OCI-LY7 (cell line): Measurements from ENCODE around the gene NCAM1.

Experiments
- EZH2phosphoT487 ChIP-seq: fragments of 200-600 bp; sonication (generic); IDR thresholded peaks from 2 replicates; pipeline ENCODE4 v1.6.1; 2018; ENCODE audit warnings: low read depth, borderline replicate concordance, mild to moderate bottlenecking, mixed run types, antibody characterized with exemption, low read length, moderate library complexity, mixed read lengths
- TF ChIP-seq, protein P1 (sequence below): fragments of 200-600 bp; sonication (generic); conservative IDR thresholded peaks from 2 replicates; pipeline ENCODE4 v1.5.1; 2014; ENCODE audit warnings: mild to moderate bottlenecking, antibody characterized with exemption, low read length, moderate library complexity, mixed read lengths

DNA sequence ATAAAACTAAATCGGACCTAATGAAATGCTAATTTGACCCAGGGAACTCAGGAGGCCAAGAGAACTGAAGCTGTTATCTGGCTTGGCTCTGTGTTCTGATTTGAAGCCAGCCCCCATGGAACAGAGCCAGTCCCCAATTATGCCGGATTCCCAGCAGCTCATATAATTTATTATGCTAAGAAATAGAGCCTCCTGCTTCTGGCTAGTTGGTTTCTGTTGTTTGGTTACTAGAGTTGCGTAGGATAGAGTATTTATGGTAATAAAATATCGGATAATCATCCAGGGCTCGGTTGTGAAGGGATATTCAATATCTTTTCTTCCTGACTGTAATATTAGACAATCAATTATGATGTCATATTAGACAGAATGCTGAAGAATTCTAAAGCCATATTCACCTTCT lies 232.7 kb downstream of the NCAM1 start:
- TF ChIP-seq, protein P1, sequence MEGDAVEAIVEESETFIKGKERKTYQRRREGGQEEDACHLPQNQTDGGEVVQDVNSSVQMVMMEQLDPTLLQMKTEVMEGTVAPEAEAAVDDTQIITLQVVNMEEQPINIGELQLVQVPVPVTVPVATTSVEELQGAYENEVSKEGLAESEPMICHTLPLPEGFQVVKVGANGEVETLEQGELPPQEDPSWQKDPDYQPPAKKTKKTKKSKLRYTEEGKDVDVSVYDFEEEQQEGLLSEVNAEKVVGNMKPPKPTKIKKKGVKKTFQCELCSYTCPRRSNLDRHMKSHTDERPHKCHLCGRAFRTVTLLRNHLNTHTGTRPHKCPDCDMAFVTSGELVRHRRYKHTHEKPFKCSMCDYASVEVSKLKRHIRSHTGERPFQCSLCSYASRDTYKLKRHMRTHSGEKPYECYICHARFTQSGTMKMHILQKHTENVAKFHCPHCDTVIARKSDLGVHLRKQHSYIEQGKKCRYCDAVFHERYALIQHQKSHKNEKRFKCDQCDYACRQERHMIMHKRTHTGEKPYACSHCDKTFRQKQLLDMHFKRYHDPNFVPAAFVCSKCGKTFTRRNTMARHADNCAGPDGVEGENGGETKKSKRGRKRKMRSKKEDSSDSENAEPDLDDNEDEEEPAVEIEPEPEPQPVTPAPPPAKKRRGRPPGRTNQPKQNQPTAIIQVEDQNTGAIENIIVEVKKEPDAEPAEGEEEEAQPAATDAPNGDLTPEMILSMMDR, result no peak
- no peak for TF ChIP-seq EZH2phosphoT487
